DLD1 (cell line): ENCODE measurements around the gene CLASP1.
"Not testable (repeated sequence)": the region's sequence is repeated elsewhere in the genome, so short reads cannot be mapped to it uniquely, and the experiment has no call there.

ENCODE experiments used
- in situ Hi-C: cut with HindIII; loops from 2 replicates; pipeline ENCODE4 v1.10.0; 2017; ENCODE audit warnings: low sequenced_read_pairs

Gene CLASP1

GRCh38 chr2:121649149-121649595 is at the start of gene CLASP1:
CLASP1 (minus strand) TSS chr2:121649462; CDS start chr2:121605895, 43,567 bp downstream.
- in situ Hi-C loops: no loop called here

- in situ Hi-C loops: no loop called here
These were observed 49.2 kb upstream of the CLASP1 start for GRCh38 chr2:121698318-121698930.

DNA sequence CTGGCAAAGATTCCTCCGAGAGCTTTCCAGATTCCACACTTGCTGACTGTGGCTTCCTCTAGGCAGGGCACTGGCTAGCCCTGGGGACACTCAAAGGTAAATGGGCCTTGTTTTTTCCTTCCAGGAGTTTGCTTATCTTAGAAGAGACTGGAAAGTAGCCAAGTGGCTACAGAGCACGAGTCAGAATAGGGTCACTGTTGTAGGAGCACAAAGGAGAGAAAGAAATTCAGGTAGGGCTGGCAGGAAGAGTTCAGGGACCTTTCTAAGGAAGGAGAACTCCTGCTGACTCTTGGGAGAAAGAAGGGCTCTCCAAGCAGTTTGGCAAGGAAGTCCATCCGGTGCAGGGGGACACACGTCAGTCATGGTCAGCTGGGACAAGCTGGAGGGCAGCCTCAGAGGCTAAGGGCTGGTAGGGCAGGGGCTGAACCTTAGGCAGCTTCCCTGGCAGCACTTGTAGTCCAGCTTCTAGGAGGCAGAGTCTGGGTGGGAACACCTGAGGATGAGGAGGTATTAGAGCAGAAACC is 47.9 kb upstream of the CLASP1 start:
- in situ Hi-C loops: no loop called here

DNA sequence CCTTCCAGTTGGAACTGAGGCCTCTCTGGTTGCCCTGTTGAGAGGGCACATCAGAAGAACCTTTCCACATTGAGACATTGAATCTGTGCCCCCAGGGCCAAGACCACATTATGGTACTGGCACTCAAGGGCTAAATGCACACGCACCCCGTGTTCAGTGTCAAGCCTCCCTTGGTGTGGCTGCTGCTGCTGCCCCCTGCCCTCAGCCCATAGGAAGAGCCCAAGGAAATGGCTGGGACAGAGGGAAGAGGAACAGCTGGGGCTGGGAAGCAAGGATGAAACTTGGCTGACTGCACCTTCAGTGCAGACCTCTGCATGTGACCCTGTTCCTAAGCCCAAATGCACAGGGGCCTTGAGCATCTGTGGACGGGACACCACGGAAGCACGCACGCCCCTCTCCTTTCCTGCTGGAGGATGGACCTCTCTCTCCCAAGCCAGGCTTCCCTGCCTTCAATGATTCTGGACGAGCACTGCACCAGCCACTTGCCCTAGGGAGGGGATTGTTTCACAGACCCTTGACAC is 47.2 kb upstream of the CLASP1 start:
- in situ Hi-C loops: no loop called here

DNA sequence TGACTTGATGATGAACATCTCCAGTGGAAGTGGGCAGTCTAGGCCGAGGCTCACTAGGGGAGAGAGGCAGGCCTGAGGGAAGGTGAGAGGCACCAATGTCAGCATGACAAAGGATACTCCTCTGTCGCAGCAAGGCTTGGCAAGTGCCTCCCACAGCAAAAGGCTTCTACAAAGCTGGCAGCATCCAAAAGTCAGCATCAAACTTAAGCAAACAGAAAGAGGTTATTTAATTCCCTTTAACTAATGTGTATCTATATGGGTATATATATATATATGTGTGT is 45.8 kb upstream of the CLASP1 start:
- in situ Hi-C loops: no loop called here

DNA sequence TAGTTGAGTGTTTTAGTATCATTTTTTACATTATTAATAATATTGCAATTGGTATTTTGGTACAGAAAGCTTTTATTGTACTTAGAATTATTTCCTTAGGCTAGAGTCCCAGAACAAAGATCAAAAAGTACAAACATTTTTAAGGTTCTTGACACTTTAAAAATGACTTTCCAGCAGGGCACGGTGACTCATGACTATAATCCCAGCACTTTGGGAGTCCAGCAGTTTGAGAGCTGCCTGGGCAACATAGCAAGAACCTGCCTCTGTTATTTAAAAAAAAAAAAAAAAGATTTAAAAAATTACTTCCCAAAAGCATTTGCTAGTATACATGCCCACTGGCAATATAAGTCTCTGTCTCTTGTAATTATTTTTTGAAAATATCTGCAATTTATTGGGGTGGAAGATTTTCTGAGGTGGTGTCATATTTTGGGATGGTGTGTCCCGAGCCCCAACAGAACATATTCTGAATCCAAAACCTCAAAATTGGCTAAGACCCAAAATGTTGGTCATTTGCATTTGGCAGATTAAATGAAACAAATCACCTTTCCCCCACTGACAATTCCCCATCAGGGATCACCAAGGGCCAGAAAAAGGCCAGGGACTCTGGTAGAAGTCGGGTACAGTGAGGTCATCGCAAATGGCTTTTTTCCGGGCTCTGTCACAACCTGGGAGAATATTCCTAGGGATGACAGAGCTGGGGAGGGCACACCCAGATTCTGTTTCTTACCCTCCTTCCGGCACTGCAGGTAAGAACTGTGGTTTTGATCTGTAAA is 45.3 kb upstream of the CLASP1 start:
- in situ Hi-C loops: no loop called here

GRCh38 chr2:121690572-121690971 is 41.3 kb upstream of the CLASP1 start:
- in situ Hi-C loops: not testable (repeated sequence)

DNA sequence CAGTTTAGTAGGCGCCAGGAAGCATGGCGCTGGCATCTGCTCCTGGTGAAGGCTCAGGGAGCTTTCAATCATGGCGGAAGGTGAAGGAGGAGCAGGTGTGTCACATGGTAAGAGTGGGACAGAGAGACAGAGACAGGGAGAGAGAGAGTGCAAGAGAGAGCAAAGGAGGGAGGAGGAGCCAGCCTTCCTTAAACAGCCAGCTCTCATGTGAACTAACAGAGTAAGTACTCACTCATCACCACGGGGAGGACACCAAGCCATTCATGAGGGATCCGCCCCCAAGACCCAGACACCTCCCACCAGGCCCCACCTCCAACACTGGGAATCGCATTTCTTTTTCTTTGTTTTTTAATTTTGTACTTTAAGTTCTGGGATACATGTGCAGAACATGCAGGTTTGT is 40.8 kb upstream of the CLASP1 start:
- in situ Hi-C loops: no loop called here

GRCh38 chr2:121689356-121689755 is 40.1 kb upstream of the CLASP1 start:
- in situ Hi-C loops: no loop called here

- in situ Hi-C loops: no loop called here
These were observed 39.6 kb upstream of the CLASP1 start for GRCh38 chr2:121688820-121689219.

DNA sequence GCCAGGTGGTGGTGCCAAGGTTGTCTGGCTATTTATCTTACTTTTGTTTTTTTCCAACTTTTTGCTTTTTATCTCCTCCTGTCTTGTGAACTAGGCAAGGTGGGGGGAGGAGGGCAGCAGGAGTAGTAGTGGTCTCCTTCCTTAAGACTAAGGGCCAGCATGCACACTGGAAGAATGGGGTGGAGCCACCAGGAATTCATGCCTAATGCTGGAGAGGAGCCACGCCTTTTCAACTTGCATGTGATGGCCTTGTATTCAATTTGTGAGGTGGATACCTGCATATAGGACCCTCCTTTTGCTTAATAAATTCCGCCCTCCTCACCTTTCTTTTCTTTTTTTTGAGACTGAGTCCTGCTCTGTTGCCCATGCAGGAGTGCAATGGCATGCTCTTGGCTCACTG is 37.6 kb upstream of the CLASP1 start:
- in situ Hi-C loops: no loop called here

- in situ Hi-C loops: no loop called here
These were observed 37.0 kb upstream of the CLASP1 start for GRCh38 chr2:121686218-121686617.

DNA sequence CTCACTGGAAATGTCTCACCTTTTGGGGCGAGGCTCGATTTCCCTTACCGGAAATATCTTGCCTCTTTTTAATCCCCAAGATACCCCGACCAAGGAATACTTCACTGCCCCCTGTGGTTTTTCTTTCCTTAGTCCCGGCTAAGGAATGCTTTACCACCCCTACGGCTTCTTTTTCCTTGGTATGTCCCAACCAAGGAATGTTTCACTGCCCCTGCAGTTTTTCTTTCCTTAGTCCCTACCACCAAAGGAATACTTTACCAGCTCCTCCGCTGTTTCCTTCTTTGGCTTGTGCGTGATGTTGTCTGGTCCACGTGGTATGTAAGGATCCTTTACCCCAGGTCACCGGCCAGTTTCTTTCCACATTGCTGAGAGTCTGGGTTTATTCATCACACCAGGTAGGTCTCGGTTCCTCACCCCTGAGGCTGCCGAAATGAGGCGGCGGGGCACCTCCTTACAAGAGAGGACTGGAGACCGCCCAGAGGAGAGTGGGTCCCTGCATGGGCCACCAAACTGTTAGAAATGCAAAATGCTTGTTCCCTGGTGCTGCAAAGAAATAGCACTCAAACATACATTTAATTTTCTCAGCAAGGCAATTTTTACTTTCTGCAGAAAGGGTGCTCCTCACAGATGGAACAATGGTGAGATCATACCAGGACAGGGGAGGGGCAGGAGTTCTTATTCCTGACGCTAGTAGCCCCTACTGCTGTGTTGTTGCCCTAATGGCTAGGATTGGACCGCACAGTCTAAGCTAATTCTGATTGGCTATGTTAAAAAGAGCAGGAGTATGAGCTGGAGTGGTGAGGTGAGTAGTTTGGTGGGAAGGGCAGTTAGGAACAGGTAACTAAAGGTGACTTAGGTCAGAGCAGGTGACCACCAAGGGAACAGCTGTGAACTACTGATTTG is 33.4 kb upstream of the CLASP1 start:
- in situ Hi-C loops: no loop called here

DNA sequence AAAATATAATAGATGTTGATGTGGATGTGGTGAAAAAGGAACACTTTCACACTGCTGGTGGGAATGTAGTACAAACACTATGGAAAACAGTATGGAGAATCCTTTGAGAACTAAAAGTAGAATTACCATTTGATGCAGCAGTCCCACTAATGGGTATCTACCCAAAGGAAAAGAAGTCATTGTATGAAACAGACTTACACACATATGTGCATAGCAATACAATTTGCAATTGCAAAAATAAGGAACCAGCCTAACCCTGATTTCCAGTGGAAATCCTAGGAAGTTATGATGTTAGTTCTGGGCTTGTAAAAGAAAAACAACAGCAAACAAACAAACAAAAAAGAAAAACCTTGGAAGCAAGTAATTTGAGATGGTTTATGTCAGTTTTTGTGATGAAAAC is 28.6 kb upstream of the CLASP1 start:
- in situ Hi-C loops: no loop called here

- in situ Hi-C loops: not testable (repeated sequence)
These were observed 22.4 kb upstream of the CLASP1 start for GRCh38 chr2:121671621-121672020.

DNA sequence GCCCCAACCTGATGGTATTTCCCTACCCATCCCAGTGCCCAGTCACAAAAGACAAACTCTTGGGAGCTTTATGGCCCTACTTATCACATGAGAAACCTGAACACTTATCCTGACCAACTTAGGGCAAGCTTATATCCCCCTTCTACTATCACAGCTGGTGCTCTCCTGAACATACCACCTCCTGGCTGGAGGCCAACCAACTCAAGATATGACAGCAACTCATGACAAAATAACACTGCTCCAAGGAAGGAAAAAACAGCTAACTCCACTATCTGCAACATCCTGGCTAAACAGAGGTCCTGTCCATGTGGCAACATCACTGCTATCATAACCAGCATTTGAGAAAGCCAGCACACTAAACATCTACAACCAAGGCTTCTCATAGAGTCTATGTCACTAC is 20.9 kb upstream of the CLASP1 start:
- in situ Hi-C loops: no loop called here

DNA sequence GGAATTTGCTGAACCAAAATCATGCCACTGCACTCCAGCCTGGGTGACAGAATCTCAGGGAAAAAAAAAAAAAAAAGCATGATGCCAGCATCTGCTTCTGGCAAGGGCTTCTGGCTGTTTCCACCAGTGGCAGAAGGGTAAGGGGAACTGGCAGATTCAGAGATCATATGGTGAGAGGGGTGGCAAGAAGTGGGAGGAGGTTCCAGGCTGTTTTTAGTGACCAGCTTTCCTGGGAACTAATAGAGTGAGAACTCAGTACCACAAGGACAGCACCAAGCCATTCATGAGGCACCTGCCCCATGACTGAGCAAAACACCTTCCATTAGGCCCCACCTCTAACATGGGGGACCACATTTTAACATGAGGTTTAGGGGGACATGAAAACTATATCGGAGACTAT is 18.4 kb upstream of the CLASP1 start:
- in situ Hi-C loops: no loop called here

- in situ Hi-C loops: no loop called here
These were observed 16.8 kb upstream of the CLASP1 start for GRCh38 chr2:121666042-121666441.

DNA sequence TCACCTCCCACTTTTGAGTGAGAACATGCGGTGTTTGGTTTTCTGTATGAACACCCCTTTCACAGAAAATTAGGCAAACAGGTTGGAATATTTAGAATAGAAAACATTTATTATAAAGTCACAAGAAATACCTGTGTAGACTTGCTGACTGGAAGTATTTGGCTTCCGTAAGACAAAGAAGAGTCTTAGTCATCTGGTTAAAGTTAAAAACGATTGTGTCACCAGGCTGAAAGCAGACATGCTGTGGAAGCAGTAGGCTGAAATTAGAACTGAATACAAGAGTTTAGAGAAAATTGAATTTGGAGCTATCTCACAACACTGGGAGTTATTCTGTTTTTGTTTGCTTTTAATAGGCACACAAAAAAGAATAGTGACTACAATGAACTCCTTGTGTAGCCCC is 16.2 kb upstream of the CLASP1 start:
- in situ Hi-C loops: no loop called here

DNA sequence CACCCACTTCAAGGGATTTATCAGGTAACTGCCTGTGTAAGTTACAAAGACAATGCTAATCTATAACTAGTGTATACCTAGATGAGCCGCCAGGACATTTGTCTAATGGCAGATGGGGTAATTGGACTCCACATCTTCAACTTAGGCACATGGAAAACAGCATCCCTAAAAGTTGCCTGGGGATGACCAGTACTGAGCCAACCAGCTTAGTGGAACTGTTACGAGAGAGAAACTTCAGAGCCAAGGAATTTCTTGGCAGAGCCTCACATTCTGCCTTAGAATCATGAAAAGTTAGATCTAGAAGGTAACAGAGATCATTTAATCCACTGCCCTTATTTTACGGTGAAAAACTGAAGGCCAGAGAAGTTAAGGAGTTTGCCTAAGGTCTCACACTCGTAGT is 15.5 kb upstream of the CLASP1 start:
- in situ Hi-C loops: no loop called here

DNA sequence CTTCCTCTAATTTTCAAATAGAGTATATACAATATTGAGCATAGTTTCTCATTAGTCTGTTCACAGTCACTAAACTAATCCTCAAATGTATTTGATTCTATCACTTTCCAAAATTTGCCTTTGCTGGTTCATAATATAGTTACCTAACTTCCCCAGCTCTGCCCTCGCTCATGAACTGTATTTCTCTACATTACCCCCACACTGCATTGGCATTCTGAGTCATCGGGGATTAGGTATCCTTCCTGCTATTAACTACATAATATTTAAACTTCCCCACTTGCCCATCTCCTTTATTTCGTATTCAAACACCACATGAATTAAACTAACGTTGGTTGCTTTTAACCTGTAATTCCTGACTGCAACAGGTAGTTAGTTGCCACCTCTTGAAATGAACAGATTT is 14.8 kb upstream of the CLASP1 start:
- in situ Hi-C loops: no loop called here
